Measurements from ENCODE around the gene BRINP3.

Gene BRINP3

DNA sequence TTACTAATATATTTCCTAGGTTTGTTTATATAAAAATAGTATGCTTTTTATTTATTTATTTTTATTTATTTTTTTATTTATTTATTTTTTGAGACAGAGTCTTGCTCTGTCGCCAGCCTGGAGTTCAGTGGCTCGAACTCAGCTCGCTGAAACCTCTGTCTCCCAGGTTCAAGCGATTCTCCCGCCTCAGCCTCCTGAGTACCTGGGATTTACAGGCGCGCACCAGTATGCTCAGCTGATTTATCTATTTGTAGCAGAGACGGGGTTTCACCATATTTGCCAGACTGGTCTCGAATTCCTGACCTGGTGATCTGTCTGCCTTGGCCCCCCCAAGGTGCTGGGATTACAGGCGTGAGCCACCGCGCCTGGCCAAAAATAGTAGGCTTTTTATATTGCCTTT is 33.2 kb downstream of the BRINP3 start:
- DNase-seq, result no peak

DNA sequence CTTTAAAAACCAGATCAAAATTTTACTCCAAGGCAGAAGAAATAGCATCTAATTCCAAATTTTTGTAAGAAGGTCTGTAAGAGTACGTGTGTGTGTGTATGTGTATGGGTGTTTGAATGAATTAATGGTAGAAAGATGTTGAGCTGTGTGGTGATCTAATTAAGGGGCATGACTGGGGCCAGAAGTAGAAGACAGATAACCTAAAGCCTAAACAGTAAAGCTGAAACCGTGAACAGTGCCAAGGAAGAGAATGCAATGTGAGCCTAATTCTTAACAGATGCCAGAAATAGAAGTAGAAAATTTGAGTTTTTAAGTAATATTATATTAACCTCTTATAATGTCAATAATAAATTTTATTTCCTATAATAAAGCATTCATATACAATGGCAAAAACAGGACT is 38.2 kb downstream of the BRINP3 start:
- DNase-seq, result no peak

DNA sequence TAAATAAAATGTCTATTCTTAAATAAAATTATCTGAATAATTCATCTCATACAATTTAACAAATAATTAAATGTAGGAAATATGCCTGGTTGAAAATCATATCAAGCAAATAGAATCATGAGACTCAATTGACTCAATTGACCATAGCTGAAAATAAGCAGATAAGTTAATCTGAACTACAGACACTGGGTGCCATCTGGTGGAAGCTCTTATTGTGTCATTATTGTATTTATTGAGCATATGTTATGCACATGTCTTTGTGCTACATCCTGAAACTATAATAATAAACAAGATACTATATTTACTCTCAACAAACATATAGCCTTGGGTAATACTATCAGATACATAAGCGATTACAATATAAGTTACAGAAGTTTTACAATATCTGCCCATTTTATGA is 41.0 kb downstream of the BRINP3 start:
- DNase-seq, result peak; percentile 14

DNA sequence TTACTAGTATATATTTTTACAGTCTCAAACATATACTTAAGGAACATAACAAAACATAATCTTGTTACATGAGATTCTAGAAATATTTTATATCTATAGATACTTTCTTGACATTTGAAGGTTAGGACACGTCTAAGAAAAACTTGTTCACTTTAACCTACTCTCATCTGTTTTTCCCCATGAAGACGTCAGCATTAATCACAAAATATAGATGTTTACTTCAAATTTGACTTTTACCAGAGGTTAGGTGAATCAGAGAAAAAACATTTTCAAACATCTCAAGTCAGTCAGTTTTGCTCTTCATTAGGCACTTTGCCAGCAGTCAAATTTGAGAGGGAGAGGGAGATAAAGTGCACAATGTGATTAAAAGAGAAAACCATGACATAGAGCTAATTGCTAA is 47.7 kb downstream of the BRINP3 start:
- DNase-seq, result no peak

DNA sequence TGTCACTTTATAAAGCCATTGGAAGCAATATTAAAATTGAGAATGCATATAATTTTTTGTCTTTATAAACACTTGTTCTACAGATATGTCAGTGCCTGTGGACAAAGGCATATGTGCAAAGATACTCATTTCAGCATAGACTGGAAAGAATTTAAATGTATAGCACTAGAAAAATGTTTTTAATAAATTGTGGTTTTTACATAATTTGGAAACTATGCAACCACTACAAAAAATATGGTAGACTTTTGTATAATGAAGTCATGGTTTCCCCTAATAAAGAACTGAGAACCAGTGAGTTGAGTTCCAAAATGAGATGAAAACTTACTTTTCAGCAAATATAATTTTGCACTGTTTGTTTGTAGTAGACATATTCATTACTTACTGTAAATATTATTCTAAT is 48.5 kb downstream of the BRINP3 start:
- no peak for DNase-seq

DNA sequence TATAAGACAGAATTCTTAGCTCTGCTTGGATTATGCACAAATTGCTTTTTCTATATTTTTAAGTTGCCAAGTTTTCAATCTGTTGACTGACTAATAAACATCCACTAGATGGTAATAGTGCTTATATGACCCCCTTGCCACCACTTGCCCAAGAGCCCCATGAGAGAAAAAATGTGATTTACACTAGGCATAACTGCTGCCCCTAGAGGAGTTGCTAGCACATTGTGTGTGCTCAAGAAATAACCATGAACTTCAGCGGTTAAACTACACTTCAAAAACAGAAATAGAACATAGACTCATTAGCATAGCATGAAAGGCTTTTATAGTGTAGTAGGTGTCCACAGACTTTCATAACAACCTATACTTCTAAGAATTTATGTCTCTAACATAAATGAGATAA is 61.4 kb downstream of the BRINP3 start:
- no peak for DNase-seq

DNA sequence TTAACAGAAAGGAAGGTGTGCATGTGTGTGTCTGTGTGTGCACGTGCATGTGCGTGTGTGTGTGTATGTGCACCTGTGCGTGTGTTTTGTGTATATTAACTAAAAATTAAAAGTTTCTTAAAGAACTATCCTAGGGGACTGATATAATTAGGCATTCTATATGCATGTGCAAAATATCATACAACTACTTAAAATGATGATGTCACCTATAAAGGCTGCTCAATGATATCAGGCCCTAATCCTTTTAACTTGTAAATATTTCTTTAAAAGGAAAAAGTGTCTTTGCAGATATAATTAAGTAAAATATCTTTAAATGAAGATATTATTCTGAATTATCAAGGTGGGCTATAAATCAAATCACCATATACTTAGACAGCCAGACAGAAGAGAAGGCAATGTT is 64.5 kb downstream of the BRINP3 start:
- no peak for DNase-seq

DNA sequence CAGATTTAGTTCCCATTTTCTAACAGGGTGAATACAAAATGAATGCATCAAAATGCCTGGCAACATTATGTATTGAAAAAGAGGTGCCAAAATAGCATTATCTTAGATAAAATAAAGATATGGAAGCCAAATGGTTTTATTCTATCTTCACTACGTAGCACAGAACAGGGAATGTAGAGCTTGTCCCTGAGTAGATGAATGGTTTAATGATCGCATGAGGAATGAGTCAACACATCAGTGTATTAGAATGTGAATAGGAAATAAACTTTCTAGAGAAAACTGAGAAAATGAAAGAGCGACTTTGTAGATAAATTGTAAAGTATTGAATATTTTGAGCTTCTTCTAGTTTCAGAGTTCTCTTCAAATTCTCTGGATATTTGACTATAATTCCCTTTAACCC is 74.3 kb downstream of the BRINP3 start:
- no peak for DNase-seq

DNA sequence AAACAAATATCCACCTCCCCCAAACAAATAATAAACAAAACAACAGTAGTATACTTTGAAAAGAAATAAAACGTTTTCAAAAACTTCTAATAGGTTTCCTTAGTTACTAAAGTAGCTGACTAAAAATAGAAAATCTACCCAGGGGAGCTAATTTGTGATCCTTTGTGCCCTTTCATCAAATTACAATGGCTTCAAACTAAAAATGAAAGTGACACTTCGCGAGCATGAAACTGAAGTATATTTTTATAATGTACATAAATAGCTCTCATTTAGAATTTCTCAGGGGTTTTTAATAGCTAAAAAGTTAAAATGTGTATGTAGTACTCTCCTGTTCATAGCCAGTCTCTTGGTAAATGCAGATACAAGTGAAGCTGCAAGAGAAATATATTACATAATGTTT is 78.4 kb downstream of the BRINP3 start:
- no peak for DNase-seq

DNA sequence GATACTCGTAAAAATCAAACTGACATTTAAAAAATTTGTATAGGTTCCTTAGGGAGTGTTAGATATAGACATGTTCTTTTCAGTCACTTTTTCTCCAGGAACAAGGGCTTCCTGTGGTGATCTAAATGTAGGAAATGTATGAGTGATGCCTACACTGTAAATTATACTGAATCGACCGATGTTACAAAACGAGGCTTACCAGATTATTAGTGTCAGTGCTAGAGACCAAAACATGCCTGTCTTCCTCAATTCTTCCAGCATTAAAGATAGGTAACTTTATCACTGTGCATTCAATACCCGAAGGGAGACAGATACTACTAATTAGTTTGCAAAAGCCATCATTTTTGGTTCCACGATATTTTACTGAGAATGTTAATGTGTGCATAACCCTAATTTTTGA is 86.1 kb downstream of the BRINP3 start:
- no peak for DNase-seq

DNA sequence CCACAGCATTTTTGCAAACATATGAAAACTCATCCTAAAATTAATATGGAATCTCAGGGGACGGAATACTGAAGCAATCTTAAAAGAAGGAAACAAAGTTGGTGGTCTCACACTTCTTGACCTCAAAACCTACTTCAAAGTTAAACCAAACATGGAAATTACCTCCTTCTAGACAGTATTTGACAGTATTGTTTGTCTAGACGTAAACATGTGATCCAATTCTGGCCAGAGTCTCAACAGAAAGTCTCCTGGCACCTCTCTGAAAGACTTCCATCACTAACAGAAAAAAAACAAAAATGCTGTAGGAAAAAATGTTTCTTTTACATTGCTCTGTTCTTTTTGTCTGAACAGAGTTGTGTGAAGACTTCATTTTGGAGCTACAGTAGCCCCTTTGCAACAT is 99.7 kb downstream of the BRINP3 start:
- no peak for DNase-seq

DNA sequence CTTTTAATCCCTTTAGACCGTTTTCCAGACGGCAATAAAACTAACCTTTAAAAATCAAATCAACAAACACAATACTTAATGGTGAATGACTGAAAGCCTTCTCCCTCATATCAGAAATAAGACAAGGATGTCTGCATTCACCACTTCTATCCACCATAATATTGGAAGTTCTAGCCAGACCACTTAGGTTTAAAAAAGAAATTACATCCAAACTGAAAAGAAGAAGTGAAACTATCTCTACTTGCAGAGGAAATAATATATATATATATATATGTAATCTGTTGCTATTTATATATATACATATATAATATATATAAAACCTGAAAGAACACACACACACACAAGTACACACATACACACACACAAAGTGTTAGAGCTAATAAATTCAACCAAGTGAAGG is 100.4 kb downstream of the BRINP3 start:
- DNase-seq, result no peak

DNA sequence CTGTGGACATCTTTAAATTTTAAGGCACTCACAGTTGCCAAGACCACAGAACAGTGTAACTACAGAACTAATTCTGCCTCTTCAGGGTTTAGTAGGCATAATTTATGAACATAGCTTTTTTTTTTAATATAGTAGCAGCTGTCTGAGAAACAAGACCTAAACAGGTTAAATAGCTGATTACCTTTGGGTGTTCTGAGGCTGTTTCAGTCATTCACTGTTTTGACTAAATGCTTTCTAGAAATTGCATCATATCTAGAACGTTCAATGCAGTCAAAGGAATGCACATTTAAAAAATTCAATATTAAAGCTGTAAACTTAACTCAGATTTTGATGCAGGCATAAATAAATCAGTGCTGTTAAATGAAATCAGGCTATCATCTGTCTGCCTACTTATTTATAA is 101.6 kb downstream of the BRINP3 start:
- DNase-seq, result no peak

DNA sequence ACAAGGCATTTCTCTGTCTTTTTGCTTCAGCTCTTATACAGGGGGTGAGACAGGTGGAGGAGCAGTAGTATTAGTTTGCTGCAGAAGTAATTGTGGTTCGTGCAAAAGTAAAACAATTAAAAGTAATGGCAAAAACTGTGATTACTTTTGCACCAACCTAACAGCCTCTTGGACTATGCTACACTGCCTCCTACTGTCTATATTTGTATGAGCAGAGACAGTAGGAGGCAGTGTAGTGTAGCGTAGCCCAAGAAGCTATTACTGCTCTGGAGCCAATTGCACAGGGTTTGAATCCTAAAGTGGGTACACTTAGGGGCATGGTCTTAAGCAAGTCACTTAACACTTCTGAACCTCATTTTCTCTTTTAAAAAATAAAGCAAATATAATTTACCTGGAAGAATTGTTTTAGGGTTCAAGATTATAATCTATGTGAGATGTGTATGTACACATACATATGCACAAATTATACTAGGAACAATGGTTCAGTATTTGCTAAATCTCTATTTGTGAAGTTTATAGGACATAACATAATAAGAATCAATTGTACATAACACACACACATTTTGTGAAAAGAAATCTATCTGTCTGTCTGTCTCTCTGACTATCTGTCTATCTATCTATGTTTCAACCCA is 103.8 kb downstream of the BRINP3 start:
- no peak for DNase-seq

DNA sequence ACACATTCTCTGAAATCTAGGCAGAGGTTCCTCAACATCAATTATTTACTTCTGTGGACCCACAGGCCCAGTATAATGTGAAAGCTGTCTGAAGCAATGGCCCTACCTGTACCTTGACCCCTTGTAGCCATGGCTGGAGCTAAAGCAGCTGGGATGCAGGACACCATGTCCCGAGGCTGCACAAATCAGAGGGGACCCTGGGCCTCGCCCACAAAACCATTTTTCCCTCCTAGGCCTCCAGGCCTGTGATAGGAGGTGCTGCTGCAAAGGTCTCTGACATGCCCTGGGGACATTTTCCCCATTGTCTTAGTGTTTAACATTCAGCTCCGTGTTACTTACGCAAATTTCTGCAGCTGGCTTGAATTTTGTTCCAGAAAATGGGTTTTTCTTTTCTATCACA is 110.5 kb downstream of the BRINP3 start:
- no peak for DNase-seq

DNA sequence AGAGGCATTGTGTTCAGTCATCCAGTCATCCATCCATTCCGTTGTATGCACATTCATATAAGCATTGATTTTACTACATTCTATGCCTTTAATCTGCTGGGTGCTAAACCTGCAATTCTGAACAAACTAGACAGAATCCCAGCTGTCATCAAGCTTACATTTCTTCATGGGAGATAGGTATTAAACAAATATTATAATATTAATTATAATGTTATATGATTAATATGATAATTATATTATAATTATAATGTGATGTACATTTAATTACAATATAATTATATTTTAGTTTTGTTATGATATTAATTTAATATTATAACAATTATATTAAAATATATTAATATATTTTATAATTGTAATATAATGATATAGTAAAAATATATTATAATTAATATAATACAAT is 112.4 kb downstream of the BRINP3 start:
- no peak for DNase-seq

DNA sequence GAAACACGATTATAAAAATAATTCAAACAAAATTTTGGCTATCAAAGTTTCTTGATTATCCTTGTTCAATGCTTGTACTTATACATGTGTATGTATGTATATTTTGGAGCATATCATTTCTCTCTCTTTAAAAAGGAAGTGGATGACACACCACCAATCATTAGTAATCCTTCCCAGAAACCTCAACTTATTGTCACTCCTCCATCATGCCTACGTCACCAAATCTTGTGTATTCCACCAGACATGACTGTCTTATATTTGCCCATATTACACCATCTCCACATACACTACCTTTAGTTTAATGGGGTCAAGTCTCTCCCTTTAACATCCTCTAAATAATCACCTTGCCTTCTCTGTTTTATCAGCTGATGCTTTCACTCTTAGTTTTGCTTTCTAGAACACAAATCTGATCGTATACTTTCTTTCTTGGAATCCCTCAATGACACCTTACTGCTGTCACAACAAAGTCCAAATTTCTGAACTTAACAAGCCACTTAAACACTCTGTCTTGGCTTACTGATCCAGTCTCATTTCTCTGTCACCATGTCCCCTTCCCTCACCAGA is 124.0 kb downstream of the BRINP3 start:
- DNase-seq, result no peak

DNA sequence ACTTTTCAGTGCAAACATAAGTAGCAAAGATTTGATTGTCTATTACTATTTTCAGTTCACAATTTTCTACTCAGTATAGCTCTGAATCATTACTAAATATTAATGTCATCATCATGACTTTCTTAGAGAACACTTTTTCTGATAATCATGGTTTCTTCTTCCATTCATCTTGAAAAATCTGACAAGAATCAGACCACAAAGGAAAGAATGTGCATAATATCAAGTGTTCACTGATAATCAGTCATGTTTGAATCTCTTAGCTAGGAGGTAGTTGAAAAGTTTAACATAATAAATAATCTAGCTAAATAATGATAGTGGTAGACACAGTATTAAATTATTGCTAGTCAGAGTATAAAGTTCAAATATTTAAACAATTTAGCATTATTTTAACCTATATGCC is 133.2 kb downstream of the BRINP3 start:
- DNase-seq, result no peak

DNA sequence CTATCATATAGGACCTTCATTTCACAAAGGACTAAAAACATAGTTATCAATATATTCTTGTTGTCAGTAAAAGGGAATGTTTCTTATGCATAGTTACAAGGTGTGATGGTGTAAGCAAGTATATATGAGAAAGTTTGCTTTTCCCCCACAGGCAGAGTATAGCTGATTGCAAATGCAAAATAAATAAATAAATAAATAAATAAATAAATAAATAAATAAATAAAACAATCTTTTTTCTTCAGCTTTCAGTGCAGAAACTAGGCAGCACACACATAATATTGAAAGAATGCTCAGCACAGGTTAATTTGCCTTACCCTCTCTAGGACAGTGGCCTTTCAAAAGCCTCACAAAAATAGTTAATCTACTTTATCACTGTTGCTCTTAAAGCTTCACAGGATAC is 138.8 kb downstream of the BRINP3 start:
- no peak for DNase-seq

DNA sequence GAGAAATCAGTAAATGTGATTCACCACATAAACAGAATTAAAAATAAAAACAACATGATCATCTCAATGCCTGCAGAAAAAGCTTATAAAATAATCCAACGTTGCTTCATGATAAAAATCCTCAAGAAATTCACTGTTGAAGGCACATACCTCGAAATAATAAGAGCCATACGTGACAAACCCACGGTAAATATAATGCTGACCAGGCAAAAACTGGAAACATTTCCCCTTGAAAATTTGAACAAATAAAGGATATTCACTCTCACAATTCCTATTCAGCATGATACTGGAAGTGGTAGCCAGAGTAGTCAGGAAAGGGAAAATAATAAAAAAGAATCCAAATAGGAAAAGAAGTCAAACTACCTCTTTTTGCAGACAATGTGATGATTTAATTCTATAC is 148.8 kb downstream of the BRINP3 start:
- DNase-seq, result no peak

DNA sequence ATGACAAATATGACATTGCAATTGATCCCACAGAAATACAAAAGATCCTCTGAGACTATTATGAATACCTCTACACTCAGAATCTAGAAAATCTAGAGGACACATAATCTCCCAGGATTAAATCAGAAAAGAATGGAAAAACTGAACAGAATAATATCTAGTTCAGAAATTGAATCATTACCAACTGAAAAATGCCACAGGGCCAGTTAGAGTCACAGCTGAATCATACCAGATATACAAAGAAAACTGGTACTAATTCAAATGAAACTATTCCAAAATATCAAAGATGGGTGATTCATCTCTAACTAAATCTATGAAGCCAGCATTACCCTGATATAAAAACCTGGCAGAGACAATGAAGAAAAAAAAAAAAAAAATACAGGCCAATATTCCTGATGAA is 149.3 kb downstream of the BRINP3 start:
- DNase-seq, result no peak

DNA sequence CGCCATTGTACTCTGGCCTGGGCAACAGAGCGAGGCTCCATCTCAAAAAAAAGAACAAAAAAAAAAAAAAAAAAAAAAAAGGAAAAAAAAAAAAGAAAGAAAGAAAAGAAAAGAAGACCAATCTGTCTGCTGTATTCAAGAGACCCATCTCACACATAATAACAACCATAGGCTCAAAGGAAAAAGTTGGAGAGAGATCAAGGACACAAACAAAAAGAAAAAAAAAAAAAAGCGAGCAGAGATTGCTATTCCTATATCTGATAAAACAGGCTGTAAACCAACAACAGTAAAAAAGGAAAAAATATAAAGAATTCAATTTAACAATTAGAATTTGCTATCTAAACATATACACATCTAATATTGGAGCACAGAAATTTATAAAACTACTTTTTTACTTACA is 150.4 kb downstream of the BRINP3 start:
- no peak for DNase-seq

DNA sequence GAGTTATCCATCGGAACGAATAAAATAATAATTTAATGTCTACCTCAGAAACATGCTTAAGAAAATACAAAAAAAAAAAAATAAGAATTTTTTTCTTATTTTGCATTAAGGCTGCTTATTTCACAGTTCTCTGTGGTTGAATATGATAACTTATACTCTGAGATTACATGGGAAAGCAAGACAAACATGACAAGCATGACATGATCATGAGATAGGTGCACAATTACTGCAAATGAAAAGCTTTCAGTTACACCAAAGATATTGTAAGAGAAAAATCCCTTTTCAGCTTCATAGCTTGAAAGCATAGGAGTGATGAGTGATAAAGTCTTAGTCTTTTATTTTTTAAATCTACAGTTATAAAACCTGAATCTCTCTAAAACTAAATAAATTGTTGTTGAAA is 154.1 kb downstream of the BRINP3 start:
- DNase-seq, result no peak

DNA sequence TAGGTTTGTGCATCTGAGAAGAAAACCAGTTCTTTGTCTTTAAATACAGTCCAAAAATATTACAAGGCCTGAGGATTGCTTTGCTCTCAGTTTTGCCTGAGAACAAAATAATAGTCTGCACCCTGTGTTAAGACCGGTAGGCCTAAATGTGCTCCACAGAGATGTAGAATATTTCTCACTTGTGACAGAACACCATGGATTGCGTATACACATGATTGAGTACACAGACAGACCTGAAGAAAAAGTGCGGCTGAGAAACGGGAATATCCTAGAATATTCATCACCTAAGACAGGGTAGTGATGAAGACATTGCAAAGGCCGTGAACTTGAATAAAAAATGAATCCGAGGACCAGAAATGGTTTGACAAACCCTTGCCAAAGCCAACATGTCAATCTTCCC is 155.4 kb downstream of the BRINP3 start:
- no peak for DNase-seq

DNA sequence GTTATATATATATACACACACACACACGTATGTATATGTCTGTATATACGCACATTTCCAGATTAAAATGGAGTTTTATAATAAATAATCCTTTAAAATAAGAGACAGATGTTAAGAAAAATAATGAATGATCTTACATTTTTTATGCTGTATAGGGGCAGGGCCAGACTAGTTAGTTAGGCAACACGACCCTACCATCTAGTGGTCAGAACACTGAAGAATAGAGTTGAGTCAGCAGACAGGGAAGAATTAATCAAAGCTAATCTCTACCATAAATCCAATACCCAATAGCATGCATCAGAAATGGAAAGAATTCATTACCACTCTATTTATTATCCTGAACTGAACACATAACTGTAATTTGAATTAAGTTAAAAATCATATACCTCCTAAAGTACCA is 156.7 kb downstream of the BRINP3 start:
- DNase-seq, result no peak

DNA sequence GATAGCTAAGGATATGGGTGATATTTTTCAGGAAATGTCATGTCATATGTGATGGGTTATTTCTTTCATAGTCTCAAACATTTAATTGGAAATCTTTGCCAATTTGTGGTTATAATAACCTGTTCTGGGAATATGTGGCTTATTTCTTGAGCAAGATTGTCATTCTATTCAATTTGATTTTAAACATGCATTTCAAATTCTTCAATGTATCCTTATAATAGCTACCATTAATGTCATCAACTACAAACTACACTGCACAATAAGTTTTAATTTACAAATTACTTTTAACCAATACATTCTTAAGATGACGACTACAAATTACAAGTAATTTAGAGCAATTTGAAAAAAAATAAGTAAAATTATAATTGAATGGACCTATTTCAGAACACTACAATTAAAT is 164.9 kb downstream of the BRINP3 start:
- DNase-seq, result no peak
